ENCODE data around the gene SLC36A2. TPM values are rescaled to one million over a fixed set of nuclear protein-coding genes. Genes with fewer than 3 reads are reported as not detected.
"Not testable (repeated sequence)": the region's sequence is repeated elsewhere in the genome, so short reads cannot be mapped to it uniquely, and the experiment has no call there.

SLC36A2 gene
- total RNA-seq, 2 donors from 2014 or later: not detected

DNA sequence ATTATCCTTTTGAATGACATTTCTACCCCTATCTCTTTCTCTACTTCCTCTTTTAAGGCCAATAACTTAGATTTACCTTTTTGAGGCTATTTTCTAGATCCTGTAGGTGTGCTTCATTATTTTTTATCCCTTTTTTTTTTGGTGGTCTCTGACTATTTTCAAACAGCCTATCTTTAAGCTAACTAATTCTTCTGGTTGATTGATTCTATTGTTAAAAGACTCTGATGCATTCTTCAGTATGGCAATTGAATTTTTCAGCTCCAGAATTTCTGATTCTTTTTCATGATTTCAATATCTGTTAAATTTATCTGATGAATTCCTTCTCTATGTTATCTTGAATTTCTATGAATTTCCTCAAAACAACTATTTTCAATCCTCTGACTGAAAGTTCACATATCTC lies 36.4 kb downstream of the SLC36A2 start:
- TF ChIP-seq, protein P1, sequence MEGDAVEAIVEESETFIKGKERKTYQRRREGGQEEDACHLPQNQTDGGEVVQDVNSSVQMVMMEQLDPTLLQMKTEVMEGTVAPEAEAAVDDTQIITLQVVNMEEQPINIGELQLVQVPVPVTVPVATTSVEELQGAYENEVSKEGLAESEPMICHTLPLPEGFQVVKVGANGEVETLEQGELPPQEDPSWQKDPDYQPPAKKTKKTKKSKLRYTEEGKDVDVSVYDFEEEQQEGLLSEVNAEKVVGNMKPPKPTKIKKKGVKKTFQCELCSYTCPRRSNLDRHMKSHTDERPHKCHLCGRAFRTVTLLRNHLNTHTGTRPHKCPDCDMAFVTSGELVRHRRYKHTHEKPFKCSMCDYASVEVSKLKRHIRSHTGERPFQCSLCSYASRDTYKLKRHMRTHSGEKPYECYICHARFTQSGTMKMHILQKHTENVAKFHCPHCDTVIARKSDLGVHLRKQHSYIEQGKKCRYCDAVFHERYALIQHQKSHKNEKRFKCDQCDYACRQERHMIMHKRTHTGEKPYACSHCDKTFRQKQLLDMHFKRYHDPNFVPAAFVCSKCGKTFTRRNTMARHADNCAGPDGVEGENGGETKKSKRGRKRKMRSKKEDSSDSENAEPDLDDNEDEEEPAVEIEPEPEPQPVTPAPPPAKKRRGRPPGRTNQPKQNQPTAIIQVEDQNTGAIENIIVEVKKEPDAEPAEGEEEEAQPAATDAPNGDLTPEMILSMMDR (IDR thresholded peaks at IDR 0.05): no peak
- Histone ChIP-seq H3K36me3 (no peaks in the 10 kb centered on the region), H3K4me3 (no peak overlapping the region), H3K9me3 (no peaks in the 10 kb centered on the region), H3K4me1 (ENCODE audit: control insufficient read depth in 1 of 2, low read depth in 2 of 2) (no peaks in the 10 kb centered on the region), H3K27ac (no peak overlapping the region), H3K27me3 (replicated peaks; ENCODE audit: insufficient read depth) (no peaks in the 10 kb centered on the region)
- DNase-seq (ENCODE audit: low spot score): no peak
- no peak for ATAC-seq (ENCODE audit: insufficient number of reproducible peaks, low FRiP score, low read depth)

DNA sequence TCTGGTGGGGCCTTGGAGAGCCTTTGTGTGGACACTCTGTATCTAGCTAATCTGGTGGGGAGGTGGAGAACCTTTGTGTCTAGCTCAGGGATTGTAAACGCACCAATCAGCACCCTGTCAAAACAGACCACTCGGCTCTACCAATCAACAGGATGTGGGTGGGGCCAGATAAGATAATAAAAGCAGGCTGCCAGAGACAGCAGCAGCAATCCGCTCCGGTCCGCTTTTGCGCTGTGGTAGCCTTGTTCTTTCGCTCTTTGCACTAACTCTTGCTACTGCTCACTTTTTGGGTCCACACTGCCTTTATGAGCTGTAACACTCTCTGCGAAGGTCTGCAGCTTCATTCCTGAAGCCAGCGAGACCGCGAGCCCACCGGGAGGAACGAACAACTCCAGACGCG lies 37.5 kb downstream of the SLC36A2 start:
- H3K4me3 ChIP-seq; H3K9me3 ChIP-seq; H3K27ac ChIP-seq; DNase-seq (ENCODE audit: low spot score); H3K36me3 ChIP-seq; ATAC-seq (ENCODE audit: insufficient number of reproducible peaks, low FRiP score, low read depth); H3K27me3 ChIP-seq (replicated peaks; ENCODE audit: insufficient read depth); H3K4me1 ChIP-seq (ENCODE audit: control insufficient read depth in 1 of 2, low read depth in 2 of 2): not testable (repeated sequence)

DNA sequence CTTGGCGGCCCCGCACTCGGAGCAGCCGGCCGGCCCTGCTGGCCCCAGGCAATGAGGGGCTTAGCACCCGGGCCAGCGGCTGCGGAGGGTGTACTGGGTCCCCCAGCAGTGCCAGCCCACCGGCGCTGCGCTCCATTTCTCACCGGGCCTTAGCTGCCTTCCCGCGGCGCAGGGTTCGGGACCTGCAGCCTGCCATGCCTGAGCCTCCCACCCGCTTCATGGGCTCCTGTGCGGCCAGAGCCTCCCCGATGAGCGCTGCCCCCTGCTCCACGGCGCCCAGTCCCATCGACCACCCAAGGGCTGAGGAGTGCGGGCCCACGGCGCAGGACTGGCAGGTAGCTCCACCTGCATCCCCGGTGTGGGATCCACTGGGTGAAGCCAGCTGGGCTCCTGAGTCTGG lies 38.1 kb downstream of the SLC36A2 start:
- not testable (repeated sequence) for H3K9me3 ChIP-seq; DNase-seq (ENCODE audit: low spot score); H3K27me3 ChIP-seq (replicated peaks; ENCODE audit: insufficient read depth); H3K4me1 ChIP-seq (ENCODE audit: control insufficient read depth in 1 of 2, low read depth in 2 of 2); ATAC-seq (ENCODE audit: insufficient number of reproducible peaks, low FRiP score, low read depth); H3K4me3 ChIP-seq; H3K36me3 ChIP-seq; H3K27ac ChIP-seq

DNA sequence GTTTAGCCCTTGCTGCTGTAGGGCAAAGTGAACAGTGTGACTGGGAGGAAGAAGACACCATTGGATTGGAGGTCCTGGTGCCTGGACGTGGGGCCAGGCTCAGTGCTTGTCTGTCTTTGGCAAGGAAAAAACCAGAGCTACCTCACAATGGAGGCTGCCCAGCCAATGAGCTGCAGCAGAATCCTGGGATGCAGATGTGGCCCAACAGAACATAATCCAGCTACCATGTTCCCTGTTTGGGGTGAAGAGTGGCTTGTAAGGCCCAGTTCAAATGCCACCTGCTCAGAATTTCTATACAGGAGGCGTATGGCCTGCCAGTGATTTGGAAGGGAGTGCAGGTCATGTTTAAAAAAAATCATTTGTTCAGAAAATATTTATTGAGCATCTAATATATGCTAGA lies 43.7 kb downstream of the SLC36A2 start, which contains the start of gene SLC36A3:
SLC36A3 (minus strand) TSS at position 101 of the 400 bp plus-strand sequence. CDS start 412 bp downstream, outside the sequence.
- Histone ChIP-seq H3K27ac (no peak within 1 kb of the TSS), H3K27me3 (replicated peaks; ENCODE audit: insufficient read depth) (no peaks in the 10 kb centered on the region), H3K36me3 (no peaks in the 10 kb centered on the region), H3K9me3 (no peaks in the 10 kb centered on the region), H3K4me1 (ENCODE audit: control insufficient read depth in 1 of 2, low read depth in 2 of 2) (no peaks in the 10 kb centered on the region), H3K4me3 (no peak within 1 kb of the TSS)
- DNase-seq (ENCODE audit: low spot score) (no peak), ATAC-seq (ENCODE audit: insufficient number of reproducible peaks, low FRiP score, low read depth) (no peak)
- TF ChIP-seq, protein P1 (IDR thresholded peaks at IDR 0.05): no peak

DNA sequence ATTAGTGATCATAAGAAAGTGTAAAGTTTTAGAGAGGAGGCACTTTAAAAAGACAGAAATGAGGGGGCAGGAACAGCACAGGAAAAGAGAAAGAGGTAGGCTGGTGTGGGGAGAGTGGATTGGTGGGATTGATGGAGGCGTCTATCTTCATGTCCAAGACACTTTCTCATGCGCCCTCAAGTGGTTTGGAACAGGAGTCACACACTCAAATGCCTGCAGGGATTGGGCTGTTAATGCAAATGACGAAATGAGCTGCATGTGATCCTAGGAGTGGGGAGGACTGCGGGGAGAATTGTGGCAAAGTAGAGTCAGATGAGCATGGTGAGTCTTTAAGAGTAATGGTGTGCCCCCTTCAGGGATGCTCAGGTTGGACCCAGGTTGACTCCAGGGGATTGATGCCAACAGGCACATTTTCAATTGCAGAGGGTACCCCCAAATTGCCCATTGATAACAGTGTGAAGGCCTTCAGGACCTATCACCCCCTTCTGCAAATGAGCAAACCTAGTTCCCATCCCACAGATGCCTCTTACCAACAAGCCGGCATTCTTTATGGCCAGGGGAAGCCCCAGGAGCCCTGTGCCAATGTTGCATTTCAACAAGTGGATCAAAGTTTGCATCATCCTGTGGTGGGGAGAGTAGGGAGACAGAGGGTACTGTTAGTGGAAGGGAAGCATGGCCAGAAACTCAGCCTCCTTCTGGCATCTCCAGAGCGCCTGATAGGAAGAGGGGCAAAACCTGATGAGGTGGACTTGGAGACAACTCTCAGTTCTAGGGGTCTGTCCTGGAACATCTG lies 49.1 kb downstream of the SLC36A2 start:
- TF ChIP-seq, protein P1 (IDR thresholded peaks at IDR 0.05): no peak
- no peak for DNase-seq (ENCODE audit: low spot score)

DNA sequence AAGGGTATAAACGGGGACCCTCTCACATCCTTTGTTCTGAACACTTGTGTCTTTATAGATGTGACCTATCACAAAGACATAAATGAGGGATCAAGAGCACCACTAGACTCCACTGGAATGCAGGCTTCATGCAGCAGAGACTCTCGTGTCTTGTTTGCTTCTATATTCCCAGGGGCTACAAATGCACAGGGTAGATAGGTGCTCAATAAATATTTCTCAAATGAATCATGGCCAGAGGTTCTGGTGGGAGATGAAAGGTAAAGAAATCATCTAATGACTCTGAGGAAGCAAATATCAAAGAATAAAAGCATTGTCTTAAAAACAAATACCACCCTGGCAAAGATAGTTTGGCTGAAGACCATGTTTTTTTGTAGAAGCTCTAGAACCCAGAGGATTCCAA lies 50.4 kb downstream of the SLC36A2 start:
- ATAC-seq (ENCODE audit: insufficient number of reproducible peaks, low FRiP score, low read depth): no peak
- no peak for DNase-seq (ENCODE audit: low spot score)
- H3K4me3 ChIP-seq: no peak overlapping the region
- H3K9me3 ChIP-seq: no peaks in the 10 kb centered on the region
- TF ChIP-seq, protein P1 (IDR thresholded peaks at IDR 0.05): no peak
- H3K27me3 ChIP-seq (replicated peaks; ENCODE audit: insufficient read depth): no peaks in the 10 kb centered on the region
- H3K36me3 ChIP-seq: no peaks in the 10 kb centered on the region
- no peak overlapping the region for H3K27ac ChIP-seq
- no peaks in the 10 kb centered on the region for H3K4me1 ChIP-seq (ENCODE audit: control insufficient read depth in 1 of 2, low read depth in 2 of 2)

More for the DNA sequence above, 49.1 kb downstream of the SLC36A2 start:
- Histone ChIP-seq H3K27me3 (replicated peaks; ENCODE audit: insufficient read depth) (no peaks in the 10 kb centered on the region), H3K9me3 (no peaks in the 10 kb centered on the region), H3K4me1 (ENCODE audit: control insufficient read depth in 1 of 2, low read depth in 2 of 2) (no peaks in the 10 kb centered on the region), H3K4me3 (no peak overlapping the region), H3K27ac (no peak overlapping the region), H3K36me3 (no peaks in the 10 kb centered on the region)
- ATAC-seq (ENCODE audit: insufficient number of reproducible peaks, low FRiP score, low read depth): no peak

All from thoracic aorta (tissue), 2 donors.